Measurements from ENCODE around the gene ATXN7L1. TPM values are rescaled to one million over a fixed set of nuclear protein-coding genes. Genes with fewer than 3 reads are reported as not detected.

ATXN7L1 gene
- total and polyA plus RNA-seq, 2 of the 8 experiments (the other 6 are each of a cell fraction or from before 2014, with no cell fraction given), result 14.3 to 34.0 TPM

DNA sequence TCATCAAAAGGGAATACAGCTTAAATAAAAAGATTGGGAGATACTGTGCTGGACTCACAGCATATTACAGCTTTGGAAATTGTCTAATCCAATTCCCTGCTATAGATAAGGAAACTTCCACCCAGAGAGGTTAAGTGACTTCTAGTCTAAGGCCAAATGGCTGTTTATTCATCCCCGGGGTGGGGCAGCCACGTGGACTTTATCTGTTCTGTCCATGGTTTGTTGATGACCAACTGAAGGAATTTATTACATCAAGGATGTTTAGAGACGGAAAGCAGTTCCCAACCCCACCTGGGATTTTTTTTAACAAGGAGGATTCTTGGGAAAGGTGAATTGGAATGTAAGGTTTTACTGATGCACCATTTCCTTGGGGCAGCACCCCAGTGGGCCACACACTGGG lies 88.6 kb downstream of the ATXN7L1 start:
- H4K5ac ChIP-seq (ENCODE audit: insufficient read length, low read depth, low read length), result no peak overlapping the region
- no peaks in the 10 kb centered on the region for H3K79me2 ChIP-seq (ENCODE audit: control insufficient read depth in 1 of 2, insufficient read depth in 2 of 2, low read length in 2 of 2)
- H2AFZ ChIP-seq (ENCODE audit: low read length), result no peak overlapping the region
- H2AK5ac ChIP-seq (ENCODE audit: low read depth, low read length), result no peak overlapping the region
- H3K23me2 ChIP-seq (ENCODE audit: low read depth, low read length), result no peaks in the 10 kb centered on the region
- no peak overlapping the region for H3K27ac ChIP-seq (ENCODE audit: low read depth, low read length)
- H2BK20ac ChIP-seq (ENCODE audit: low read length), result no peak overlapping the region
- no peaks in the 10 kb centered on the region for H3K27me3 ChIP-seq (replicated peaks in 1 of 4; ENCODE audit: control insufficient read depth in 3 of 4, extremely low read depth in 1 of 4, insufficient read depth in 3 of 4, low read length in 3 of 4)
- H3K4me1 ChIP-seq (replicated peaks in 1 of 4; ENCODE audit: control insufficient read depth in 3 of 4, insufficient read depth in 4 of 4, low read length in 3 of 4), result peaks cover 2 to 18% (median 6%) of the 10 kb centered on the region in 4 experiments
- DNase-seq (ENCODE audit: low read depth in 1 of 2, low spot score in 2 of 2) (no peak), FAIRE-seq (no peak)
- no peak overlapping the region for H3K23ac ChIP-seq (ENCODE audit: insufficient read length)
- no peak overlapping the region for H3K9ac ChIP-seq (replicated peaks in 1 of 4; ENCODE audit: extremely low read depth in 1 of 4, low read depth in 3 of 4, low read length in 3 of 4)
- peaks cover 0 to 4% of the 10 kb centered on the region in 2 experiments for H4K20me1 ChIP-seq (replicated peaks in 1 of 2; ENCODE audit: control insufficient read depth in 1 of 2, insufficient read depth in 2 of 2, low read length in 2 of 2)
- ChIA-PET CTCF (ENCODE audit: partially characterized antibody) (interaction anchor here (0.7 to 4.7 kb wide), 7 partner anchors 22 to 256 kb away, joined by 3 to 28 read pairs (median 3); partner anchors contain the start of genes ATXN7L1 and RINT1), POLR2A (ENCODE audit: partially characterized antibody) (interaction anchor here (1.0 to 1.7 kb wide), 3 partner anchors 11 to 76 kb away, joined by 3 to 6 read pairs (median 3); no protein-coding TSS in a partner anchor)
- no peak overlapping the region for H3K18ac ChIP-seq (ENCODE audit: extremely low read depth, low read length)
- H3K79me1 ChIP-seq (ENCODE audit: low read depth, low read length), result peaks cover 5% of the 10 kb centered on the region; the same call in 1 of the 2 replicates
- whole genome bisulfite sequencing, 2 experiments (ENCODE audit: extremely low coverage in 1 of 2, insufficient coverage in 1 of 2, insufficient read length in 1 of 2, insufficient replicate concordance in 2 of 2, low coverage in 1 of 2, low lambda C conversion rate in 2 of 2, missing lambda C conversion rate in 1 of 2), result 86% methylated on average over 3 of the region's 3 CpGs; no CpG with 5 or more reads in 1 of the 2 experiments
- no peak overlapping the region for H3K4me2 ChIP-seq (ENCODE audit: insufficient read depth in 1 of 2, low read depth in 2 of 2, low read length in 2 of 2)
- H4K8ac ChIP-seq (ENCODE audit: extremely low read depth, insufficient read depth, low read length), result no peak overlapping the region
- no peak overlapping the region for H2BK120ac ChIP-seq (replicated peaks; ENCODE audit: low read depth, low read length)
- no peaks in the 10 kb centered on the region for H3K36me3 ChIP-seq (ENCODE audit: control insufficient read depth in 2 of 4, insufficient read depth in 4 of 4, low read length in 3 of 4)
- H3K9me3 ChIP-seq (ENCODE audit: insufficient read depth in 2 of 2, low read depth in 1 of 2, low read length in 1 of 2), result no peaks in the 10 kb centered on the region
- H2BK5ac ChIP-seq (ENCODE audit: low read depth, low read length), result no peak overlapping the region
- H3K14ac ChIP-seq (ENCODE audit: insufficient read length), result no peak overlapping the region
- no peak overlapping the region for H3K4me3 ChIP-seq (ENCODE audit: extremely low read depth in 1 of 4, insufficient read depth in 2 of 4, low read depth in 3 of 4, low read length in 4 of 4)
- no peak overlapping the region for H2BK12ac ChIP-seq (ENCODE audit: low read depth, low read length)
- H3K56ac ChIP-seq (replicated peaks; ENCODE audit: insufficient read length, low read depth, low read length), result no peak overlapping the region
- no peak overlapping the region for H2BK15ac ChIP-seq (ENCODE audit: low read length)
- H4K91ac ChIP-seq (replicated peaks; ENCODE audit: insufficient read length, low read length), result no peak overlapping the region
- H3K4ac ChIP-seq (replicated peaks; ENCODE audit: insufficient read length, low read depth, low read length), result no peak overlapping the region
- no peak for TF ChIP-seq CTBP2 (IDR thresholded peaks at IDR 0.05; ENCODE audit: borderline replicate concordance, insufficient read depth, insufficient read length, low read length)
- no peak for TF ChIP-seq KDM1A (IDR thresholded peaks at IDR 0.05; ENCODE audit: borderline replicate concordance, low read length)
- TF ChIP-seq GTF2F1 (IDR thresholded peaks at IDR 0.05; ENCODE audit: borderline replicate concordance, low read depth, low read length), result no peak
- TF ChIP-seq, protein P1, sequence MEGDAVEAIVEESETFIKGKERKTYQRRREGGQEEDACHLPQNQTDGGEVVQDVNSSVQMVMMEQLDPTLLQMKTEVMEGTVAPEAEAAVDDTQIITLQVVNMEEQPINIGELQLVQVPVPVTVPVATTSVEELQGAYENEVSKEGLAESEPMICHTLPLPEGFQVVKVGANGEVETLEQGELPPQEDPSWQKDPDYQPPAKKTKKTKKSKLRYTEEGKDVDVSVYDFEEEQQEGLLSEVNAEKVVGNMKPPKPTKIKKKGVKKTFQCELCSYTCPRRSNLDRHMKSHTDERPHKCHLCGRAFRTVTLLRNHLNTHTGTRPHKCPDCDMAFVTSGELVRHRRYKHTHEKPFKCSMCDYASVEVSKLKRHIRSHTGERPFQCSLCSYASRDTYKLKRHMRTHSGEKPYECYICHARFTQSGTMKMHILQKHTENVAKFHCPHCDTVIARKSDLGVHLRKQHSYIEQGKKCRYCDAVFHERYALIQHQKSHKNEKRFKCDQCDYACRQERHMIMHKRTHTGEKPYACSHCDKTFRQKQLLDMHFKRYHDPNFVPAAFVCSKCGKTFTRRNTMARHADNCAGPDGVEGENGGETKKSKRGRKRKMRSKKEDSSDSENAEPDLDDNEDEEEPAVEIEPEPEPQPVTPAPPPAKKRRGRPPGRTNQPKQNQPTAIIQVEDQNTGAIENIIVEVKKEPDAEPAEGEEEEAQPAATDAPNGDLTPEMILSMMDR (IDR thresholded peaks at IDR 0.05; ENCODE audit: control extremely low read depth in 1 of 3, insufficient read depth in 1 of 3, low read depth in 1 of 3, low read length in 3 of 3), result no peak
- no peak for TF ChIP-seq SAP30 (IDR thresholded peaks at IDR 0.05; ENCODE audit: insufficient read depth, insufficient replicate concordance, low read length)
- TF ChIP-seq EZH2 (IDR thresholded peaks at IDR 0.05; ENCODE audit: low read depth, low read length, severe bottlenecking), result no peak
- TF ChIP-seq NANOG (IDR thresholded peaks at IDR 0.05; ENCODE audit: insufficient read depth, low read depth, low read length, poor library complexity, severe bottlenecking), result no peak
- TF ChIP-seq POLR2A (IDR thresholded peaks at IDR 0.05; ENCODE audit: control extremely low read depth in 1 of 2, low read depth in 2 of 2, low read length in 2 of 2), result no peak
- TF ChIP-seq KDM4A (IDR thresholded peaks at IDR 0.05; ENCODE audit: low read depth, low read length, severe bottlenecking), result no peak
- TF ChIP-seq RNF2 (IDR thresholded peaks at IDR 0.05; ENCODE audit: borderline replicate concordance, low read depth, low read length, missing control alignments, poor library complexity, severe bottlenecking), result no peak

All from H1 (cell line).